Hepatocyte (in vitro differentiated cells): ENCODE results near the gene PDE4D.

Source experiments
- EZH2phosphoT487 ChIP-seq: fragments of 200-600 bp; sonication (generic); IDR thresholded peaks from one replicate; pipeline ENCODE4 v1.6.1; 2018; ENCODE audit warnings: antibody characterized with exemption, mild to moderate bottlenecking, low read depth, moderate library complexity; ENCODE audit not compliant: unreplicated experiment, severe bottlenecking
- TF ChIP-seq, protein P1 (sequence below): fragments of 200-600 bp; sonication (generic); IDR thresholded peaks from 2 replicates; pipeline ENCODE4 v1.5.1; 2016; ENCODE audit warnings: antibody characterized with exemption, mild to moderate bottlenecking; ENCODE audit not compliant: poor library complexity

- TF ChIP-seq, protein P1, sequence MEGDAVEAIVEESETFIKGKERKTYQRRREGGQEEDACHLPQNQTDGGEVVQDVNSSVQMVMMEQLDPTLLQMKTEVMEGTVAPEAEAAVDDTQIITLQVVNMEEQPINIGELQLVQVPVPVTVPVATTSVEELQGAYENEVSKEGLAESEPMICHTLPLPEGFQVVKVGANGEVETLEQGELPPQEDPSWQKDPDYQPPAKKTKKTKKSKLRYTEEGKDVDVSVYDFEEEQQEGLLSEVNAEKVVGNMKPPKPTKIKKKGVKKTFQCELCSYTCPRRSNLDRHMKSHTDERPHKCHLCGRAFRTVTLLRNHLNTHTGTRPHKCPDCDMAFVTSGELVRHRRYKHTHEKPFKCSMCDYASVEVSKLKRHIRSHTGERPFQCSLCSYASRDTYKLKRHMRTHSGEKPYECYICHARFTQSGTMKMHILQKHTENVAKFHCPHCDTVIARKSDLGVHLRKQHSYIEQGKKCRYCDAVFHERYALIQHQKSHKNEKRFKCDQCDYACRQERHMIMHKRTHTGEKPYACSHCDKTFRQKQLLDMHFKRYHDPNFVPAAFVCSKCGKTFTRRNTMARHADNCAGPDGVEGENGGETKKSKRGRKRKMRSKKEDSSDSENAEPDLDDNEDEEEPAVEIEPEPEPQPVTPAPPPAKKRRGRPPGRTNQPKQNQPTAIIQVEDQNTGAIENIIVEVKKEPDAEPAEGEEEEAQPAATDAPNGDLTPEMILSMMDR = no peak
- TF ChIP-seq EZH2phosphoT487 = no peak
These were observed 133.8 kb downstream of the PDE4D start for GRCh38 chr5:59759600-59760351.
